ENCODE measurements around the gene SORCS3.

- TF ChIP-seq, protein P1, sequence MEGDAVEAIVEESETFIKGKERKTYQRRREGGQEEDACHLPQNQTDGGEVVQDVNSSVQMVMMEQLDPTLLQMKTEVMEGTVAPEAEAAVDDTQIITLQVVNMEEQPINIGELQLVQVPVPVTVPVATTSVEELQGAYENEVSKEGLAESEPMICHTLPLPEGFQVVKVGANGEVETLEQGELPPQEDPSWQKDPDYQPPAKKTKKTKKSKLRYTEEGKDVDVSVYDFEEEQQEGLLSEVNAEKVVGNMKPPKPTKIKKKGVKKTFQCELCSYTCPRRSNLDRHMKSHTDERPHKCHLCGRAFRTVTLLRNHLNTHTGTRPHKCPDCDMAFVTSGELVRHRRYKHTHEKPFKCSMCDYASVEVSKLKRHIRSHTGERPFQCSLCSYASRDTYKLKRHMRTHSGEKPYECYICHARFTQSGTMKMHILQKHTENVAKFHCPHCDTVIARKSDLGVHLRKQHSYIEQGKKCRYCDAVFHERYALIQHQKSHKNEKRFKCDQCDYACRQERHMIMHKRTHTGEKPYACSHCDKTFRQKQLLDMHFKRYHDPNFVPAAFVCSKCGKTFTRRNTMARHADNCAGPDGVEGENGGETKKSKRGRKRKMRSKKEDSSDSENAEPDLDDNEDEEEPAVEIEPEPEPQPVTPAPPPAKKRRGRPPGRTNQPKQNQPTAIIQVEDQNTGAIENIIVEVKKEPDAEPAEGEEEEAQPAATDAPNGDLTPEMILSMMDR (IDR thresholded peaks at IDR 0.05 in 4 of 5, conservative IDR thresholded peaks at IDR 0.05 in 1 of 5): no peak
- no peak for TF ChIP-seq POLR2A (IDR thresholded peaks at IDR 0.05)
These were observed 23.3 kb upstream of the SORCS3 start for GRCh38 chr10:104617831-104618230.
